ENCODE measurements around the gene TRIM54.

TRIM54 gene

GRCh38 chr2:27356382-27357181, 74.4 kb downstream of the TRIM54 start, which contains the start of gene GTF3C2:
Gene GTF3C2 (minus strand): TSS chr2:27356764. CDS start chr2:27343554, 13,210 bp downstream.
- peak; percentile 97 for DNase-seq (ENCODE audit: low spot score)

All from Ammon's horn (tissue), 1 donor.